NB4 (cell line): ENCODE measurements around the gene KMT2B.

Experiments
- CTCF ChIP-seq: IDR thresholded peaks from one replicate; pipeline ENCODE4 v1.5.1; 2012; ENCODE audit warnings: low read depth, low read length
- MAX ChIP-seq: IDR thresholded peaks from 2 replicates; pipeline ENCODE4 v1.6.1; 2011; ENCODE audit warnings: low read depth, low read length
- MYC ChIP-seq: IDR thresholded peaks from 2 replicates; pipeline ENCODE4 v1.6.1; 2011; ENCODE audit warnings: low read depth, low read length
- POLR2A ChIP-seq: IDR thresholded peaks from 2 replicates; pipeline ENCODE4 v1.6.1; 2011; ENCODE audit warnings: mild to moderate bottlenecking; ENCODE audit not compliant: insufficient read length; ENCODE audit errors: extremely low read depth

DNA sequence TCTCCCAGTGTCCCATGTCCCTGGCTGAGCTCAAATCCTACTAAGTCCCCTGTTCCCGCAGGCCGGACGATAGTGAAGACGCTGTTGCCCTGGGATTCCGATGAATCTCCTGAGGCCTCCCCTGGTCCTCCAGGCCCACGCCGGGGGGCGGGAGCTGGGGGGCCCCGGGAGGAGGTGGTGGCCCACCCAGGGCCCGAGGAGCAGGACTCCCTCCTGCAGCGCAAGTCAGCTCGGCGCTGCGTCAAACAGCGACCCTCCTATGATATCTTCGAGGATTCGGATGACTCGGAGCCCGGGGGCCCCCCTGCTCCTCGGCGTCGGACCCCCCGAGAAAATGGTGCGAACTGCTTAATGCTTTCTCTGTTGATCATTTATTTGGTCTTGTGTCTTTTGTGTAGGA, 5.9 kb downstream of the KMT2B start:
- TF ChIP-seq CTCF (no peak), POLR2A (no peak), MAX (no peak), MYC (no peak)
